ENCODE measurements around the gene PAX3.

The PAX3 gene

DNA sequence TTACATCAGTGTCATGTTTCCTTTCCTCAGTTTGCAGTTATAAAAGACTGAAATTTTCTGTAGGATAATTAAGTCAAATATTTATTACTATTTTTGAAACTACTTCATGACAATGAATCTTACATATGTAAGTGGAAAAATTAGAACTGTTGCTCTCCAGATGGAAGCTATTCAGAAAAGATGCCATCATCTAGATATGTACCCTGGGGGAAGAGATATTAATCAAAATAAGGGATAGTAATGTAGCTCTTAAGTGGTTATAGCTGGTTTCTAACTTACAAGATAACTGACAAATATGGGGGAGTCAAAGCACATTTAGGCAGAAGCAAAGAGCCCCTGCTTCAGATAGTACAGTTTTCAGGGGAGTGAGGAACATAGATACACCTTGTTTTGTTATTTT is 38.1 kb upstream of the PAX3 start:
- no peaks in the 10 kb centered on the region for H3K27me3 ChIP-seq (ENCODE audit: insufficient read depth, poor library complexity, severe bottlenecking)
- TF ChIP-seq, protein P1, sequence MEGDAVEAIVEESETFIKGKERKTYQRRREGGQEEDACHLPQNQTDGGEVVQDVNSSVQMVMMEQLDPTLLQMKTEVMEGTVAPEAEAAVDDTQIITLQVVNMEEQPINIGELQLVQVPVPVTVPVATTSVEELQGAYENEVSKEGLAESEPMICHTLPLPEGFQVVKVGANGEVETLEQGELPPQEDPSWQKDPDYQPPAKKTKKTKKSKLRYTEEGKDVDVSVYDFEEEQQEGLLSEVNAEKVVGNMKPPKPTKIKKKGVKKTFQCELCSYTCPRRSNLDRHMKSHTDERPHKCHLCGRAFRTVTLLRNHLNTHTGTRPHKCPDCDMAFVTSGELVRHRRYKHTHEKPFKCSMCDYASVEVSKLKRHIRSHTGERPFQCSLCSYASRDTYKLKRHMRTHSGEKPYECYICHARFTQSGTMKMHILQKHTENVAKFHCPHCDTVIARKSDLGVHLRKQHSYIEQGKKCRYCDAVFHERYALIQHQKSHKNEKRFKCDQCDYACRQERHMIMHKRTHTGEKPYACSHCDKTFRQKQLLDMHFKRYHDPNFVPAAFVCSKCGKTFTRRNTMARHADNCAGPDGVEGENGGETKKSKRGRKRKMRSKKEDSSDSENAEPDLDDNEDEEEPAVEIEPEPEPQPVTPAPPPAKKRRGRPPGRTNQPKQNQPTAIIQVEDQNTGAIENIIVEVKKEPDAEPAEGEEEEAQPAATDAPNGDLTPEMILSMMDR (IDR thresholded peaks at IDR 0.05; ENCODE audit: insufficient read depth, low read length), result no peak
- TF ChIP-seq, protein P2, sequence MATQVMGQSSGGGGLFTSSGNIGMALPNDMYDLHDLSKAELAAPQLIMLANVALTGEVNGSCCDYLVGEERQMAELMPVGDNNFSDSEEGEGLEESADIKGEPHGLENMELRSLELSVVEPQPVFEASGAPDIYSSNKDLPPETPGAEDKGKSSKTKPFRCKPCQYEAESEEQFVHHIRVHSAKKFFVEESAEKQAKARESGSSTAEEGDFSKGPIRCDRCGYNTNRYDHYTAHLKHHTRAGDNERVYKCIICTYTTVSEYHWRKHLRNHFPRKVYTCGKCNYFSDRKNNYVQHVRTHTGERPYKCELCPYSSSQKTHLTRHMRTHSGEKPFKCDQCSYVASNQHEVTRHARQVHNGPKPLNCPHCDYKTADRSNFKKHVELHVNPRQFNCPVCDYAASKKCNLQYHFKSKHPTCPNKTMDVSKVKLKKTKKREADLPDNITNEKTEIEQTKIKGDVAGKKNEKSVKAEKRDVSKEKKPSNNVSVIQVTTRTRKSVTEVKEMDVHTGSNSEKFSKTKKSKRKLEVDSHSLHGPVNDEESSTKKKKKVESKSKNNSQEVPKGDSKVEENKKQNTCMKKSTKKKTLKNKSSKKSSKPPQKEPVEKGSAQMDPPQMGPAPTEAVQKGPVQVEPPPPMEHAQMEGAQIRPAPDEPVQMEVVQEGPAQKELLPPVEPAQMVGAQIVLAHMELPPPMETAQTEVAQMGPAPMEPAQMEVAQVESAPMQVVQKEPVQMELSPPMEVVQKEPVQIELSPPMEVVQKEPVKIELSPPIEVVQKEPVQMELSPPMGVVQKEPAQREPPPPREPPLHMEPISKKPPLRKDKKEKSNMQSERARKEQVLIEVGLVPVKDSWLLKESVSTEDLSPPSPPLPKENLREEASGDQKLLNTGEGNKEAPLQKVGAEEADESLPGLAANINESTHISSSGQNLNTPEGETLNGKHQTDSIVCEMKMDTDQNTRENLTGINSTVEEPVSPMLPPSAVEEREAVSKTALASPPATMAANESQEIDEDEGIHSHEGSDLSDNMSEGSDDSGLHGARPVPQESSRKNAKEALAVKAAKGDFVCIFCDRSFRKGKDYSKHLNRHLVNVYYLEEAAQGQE (IDR thresholded peaks at IDR 0.05; ENCODE audit: insufficient replicate concordance, low read depth), result no peak
- TF ChIP-seq SPI1 (IDR thresholded peaks at IDR 0.05; ENCODE audit: borderline replicate concordance, low read depth), result no peak
- no peak for TF ChIP-seq GABPA (IDR thresholded peaks at IDR 0.05; ENCODE audit: low read depth)
- H3K27ac ChIP-seq (replicated peaks), result no peak overlapping the region
- DNase-seq (ENCODE audit: low read depth in 1 of 2, low spot score in 1 of 2), result no peak
- no peak overlapping the region for H3K4me3 ChIP-seq (replicated peaks; ENCODE audit: insufficient read depth, low read length)

DNA sequence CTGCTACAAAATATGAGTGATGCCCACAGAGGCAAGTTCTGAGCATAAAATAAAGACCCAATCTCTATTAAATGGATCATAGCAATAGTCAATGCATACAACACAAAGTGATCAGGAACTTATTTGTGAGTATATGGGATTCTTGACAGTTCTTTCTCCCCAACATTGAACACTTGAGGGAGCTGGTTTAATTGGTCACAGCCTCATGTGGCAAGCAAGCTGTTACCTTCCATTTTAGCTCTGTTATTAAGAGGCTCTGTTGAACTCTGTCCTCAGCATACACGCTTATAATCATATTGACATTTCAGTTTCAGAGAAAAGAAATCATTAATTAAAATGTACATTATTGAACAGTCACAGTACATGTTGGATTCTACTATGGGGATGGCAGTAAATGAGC is 37.6 kb upstream of the PAX3 start:
- H3K4me3 ChIP-seq (replicated peaks; ENCODE audit: insufficient read depth, low read length), result no peak overlapping the region
- H3K27me3 ChIP-seq (ENCODE audit: insufficient read depth, poor library complexity, severe bottlenecking), result no peaks in the 10 kb centered on the region
- no peak for DNase-seq (ENCODE audit: low read depth in 1 of 2, low spot score in 1 of 2)
- H3K27ac ChIP-seq (replicated peaks), result no peak overlapping the region
- TF ChIP-seq GABPA (IDR thresholded peaks at IDR 0.05; ENCODE audit: low read depth) (no peak), POLR2AphosphoS5 (IDR thresholded peaks at IDR 0.05; ENCODE audit: low read depth) (no peak), SPI1 (IDR thresholded peaks at IDR 0.05; ENCODE audit: borderline replicate concordance, low read depth) (no peak)
- TF ChIP-seq, protein P1 (IDR thresholded peaks at IDR 0.05; ENCODE audit: insufficient read depth, low read length), result no peak
- TF ChIP-seq, protein P2 (IDR thresholded peaks at IDR 0.05; ENCODE audit: insufficient replicate concordance, low read depth), result no peak

DNA sequence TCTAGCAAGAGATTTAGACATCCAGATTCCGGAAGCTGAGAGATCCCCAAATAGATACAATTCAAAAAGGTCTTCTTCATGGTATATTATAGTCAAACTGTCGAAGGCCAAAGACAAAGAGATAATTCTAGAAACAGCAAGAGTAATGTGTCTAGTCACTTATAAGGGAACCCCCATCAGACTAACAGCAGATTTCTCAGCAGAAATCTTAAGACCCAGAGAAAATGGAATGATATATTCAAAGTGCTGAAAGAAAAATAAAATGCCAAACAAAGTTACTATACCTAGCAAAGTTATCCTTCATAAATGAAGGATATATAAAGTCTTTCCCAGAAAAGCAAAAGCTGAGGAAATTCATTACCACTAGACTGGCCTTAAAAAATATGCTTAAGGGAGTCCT is 36.1 kb upstream of the PAX3 start:
- no peak for DNase-seq (ENCODE audit: low read depth in 1 of 2, low spot score in 1 of 2)
- Histone ChIP-seq H3K4me3 (replicated peaks; ENCODE audit: insufficient read depth, low read length) (no peak overlapping the region), H3K27ac (replicated peaks) (no peak overlapping the region), H3K27me3 (ENCODE audit: insufficient read depth, poor library complexity, severe bottlenecking) (no peaks in the 10 kb centered on the region)
- TF ChIP-seq GABPA (IDR thresholded peaks at IDR 0.05; ENCODE audit: low read depth), result no peak
- no peak for TF ChIP-seq POLR2AphosphoS5 (IDR thresholded peaks at IDR 0.05; ENCODE audit: low read depth)
- TF ChIP-seq, protein P1 (IDR thresholded peaks at IDR 0.05; ENCODE audit: insufficient read depth, low read length), result no peak
- TF ChIP-seq, protein P2 (IDR thresholded peaks at IDR 0.05; ENCODE audit: insufficient replicate concordance, low read depth), result no peak
- no peak for TF ChIP-seq SPI1 (IDR thresholded peaks at IDR 0.05; ENCODE audit: borderline replicate concordance, low read depth)
